ENCODE results near the gene MED12L.

MED12L gene

DNA sequence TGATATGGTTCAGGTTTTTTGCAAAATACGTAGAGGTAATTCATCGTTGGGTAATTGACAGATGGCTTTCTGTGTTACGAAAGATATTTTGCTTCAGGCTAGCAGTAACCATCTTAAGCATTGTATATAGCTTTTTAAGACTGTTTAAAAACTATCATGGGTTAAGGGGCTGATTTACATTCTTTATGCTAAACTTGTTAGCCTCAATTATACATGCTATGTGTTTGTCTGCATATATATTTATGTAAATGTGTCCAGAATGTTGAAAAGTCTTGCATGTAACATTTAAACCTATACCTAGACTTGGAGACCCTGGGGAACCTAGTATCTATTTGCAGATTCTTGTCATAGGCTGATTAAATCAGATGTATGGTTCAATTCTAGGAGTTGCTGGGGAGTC, 204.0 kb downstream of the MED12L start:
- no peak for DNase-seq (ENCODE audit: low read depth, low spot score)

DNA sequence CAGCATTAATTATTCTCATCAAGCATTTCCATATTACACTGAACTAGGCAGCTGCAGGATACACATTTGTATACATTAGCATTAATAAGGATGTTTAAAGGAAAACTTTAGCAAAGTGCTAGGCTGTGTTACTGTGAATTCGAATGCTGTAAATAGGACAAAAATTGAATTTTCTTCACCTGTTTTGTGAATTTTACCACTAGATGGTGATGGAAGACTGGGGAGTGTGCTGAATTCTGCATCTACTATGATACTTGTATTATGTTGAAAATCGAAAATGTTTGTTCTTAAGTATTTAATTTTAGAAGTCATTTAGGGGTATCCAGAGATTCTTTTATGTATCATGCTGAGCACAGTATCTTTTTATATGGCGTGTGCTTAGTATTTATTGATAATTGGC, 205.2 kb downstream of the MED12L start:
- no peak for DNase-seq (ENCODE audit: low read depth, low spot score)

DNA sequence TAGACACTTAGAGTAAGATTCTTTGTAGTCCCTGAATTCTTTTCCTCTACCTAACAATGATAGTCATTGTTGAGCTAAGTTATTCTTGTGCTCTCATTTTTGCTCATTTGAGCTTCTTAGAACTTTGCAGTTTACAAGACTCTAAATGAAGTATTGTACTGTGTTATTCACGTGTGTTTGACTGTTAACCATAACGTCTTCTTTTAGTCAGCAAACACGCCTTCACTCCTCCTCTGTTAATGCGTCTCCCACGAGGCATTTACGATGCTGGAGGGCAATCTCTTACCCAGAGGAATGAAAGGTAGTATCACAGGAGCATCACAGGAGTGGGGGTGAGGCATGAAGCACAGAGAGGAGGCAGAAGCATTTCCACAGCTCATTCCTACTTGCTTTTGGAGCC, 207.7 kb downstream of the MED12L start:
- no peak for DNase-seq (ENCODE audit: low read depth, low spot score)

DNA sequence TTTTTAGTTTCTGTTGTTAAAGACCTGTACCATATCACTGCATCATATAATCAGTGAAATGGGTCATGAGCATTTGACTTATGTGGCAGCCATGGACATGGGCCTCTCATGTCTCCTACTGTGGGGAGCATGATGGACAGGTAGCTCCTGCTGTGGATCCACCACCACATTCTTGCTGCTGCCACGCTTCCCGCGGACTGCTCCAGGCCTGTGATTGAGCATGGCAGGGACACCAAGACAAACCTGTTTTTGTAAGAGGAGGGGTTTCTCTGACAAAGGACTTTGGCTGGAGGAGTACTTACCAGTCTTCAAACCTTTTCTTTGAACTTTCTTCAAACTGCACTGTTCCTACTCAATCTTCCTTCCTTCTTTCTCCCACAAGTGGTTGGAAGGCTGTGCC, 210.8 kb downstream of the MED12L start:
- peak; percentile 77 for DNase-seq (ENCODE audit: low read depth, low spot score)

DNA sequence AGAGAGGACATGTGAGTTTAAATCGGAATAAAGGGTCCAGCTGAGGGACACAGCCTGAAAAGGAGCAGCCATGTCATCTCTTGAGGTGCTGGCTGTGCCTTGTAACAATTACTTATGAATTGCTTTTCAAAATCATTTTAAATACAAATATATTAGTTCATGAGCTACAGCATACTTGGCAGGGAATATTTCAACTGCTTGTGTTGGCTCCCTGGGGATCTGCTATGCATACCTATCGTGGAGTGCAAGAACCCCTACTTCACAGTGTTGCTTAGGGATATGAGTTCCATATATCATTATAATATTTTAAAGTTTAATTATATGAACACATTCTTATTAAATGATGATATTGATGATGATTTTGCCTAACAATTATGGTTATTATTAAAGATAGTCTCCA, 212.0 kb downstream of the MED12L start:
- DNase-seq (ENCODE audit: low read depth, low spot score): no peak

DNA sequence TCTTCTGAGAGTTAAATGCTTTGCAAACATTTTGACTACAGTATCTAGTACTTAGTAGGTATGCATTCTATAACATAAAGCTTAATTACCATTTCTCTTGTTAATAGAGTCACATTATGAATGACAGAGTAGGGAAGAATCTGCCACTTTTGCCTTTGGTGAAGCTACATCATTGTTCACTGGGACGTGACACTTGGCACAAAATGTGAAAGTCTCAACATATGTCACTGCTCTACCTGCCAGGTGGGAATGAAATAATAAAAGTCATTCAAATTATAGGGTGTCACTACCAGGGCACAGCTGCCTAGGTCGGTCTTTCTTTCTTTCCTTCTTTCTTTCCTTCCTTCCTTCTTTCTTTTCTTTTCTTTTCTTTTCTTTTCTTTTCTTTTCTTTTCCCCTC, 213.5 kb downstream of the MED12L start:
- no peak for DNase-seq (ENCODE audit: low read depth, low spot score)

DNA sequence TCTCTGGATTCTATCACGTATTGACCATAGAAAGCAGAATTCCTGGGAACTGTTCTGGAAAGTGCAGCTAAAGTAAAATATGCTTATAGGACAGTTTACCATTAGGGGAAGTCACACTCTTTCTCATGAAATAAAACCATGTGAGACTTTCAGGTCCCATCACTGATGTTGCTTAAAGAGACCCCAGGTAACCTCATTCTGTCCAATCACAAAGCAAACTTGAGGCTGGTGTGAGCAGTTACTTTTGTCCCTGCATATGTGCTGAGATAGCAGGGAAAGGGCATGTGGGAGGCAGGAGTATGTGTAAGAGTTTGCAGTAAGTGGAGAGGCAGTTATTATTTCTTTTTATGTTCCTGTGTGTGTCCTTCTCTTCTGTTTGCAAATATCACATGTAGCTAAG, 215.1 kb downstream of the MED12L start:
- no peak for DNase-seq (ENCODE audit: low read depth, low spot score)

DNA sequence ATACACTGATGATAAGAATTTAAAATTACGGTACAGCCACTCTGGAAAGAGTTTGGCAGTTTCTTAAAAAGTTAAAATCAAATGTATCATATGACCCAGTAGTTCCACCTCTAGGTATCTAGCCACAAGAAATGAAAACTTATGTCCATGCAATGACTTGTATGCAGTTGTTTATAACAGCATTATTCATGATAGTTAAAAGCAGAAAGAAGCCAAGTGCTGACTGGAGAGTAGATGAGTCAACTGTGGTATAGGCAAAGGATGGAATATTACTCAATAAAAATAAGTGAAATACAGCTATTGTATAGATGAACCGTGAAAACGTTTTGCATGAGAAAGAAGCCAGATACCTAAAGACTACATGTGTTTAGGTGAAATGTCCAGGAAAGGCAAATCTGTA, 216.3 kb downstream of the MED12L start:
- no peak for DNase-seq (ENCODE audit: low read depth, low spot score)

DNA sequence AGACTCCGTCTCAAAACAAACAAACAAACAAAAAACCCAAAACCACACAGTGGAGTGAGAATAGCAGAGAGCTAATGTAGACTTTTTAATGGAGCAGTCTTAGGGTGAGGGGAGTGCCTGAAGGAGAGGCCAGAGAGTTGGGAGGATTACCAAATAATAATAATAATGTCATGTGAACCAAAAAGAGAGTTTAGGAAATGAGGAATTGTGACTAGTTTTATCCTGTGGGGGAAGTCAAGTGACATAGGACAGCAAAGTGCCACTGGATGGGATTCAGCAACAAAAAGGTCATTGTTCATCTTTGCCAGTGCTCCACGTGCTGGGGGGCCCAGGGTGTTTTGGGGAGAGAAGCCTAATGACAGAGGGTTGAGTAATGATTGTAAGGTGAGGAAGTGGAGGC, 218.3 kb downstream of the MED12L start:
- no peak for DNase-seq (ENCODE audit: low read depth, low spot score)

DNA sequence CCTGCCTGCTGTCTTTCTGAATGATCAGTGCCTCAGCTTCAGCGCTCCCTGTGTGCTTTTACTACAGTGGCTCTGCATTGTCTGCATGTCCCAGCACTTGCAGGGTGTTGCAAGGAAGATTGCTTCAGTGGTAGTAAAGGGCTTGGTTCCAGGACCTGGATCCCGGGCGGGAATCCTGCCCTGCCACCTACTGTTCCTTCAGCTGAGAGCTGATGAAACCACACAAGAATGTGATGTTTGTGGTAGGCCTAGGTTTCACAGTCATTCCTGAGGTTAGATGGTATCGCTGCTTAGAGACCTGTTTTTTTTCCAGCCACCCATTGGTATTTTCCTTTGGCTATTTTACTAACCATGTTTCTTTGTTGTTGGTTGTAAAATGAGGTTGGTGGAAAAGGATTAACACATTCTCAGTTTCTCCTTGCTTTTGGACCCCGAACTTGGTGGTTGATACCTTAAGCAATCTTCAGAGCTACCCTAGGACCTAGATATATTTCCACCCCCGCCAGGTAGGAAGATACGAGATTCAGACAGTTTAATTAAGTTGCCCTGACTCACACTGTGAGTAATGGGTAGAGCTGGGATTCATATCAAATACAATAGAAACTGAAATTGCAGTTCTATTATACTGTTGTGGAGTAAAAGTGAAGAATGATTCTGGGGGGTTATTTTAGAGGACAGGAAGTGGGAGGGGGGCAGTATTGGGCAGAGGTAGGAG, 219.8 kb downstream of the MED12L start:
- peak; percentile 97 for DNase-seq (ENCODE audit: low read depth, low spot score)

DNA sequence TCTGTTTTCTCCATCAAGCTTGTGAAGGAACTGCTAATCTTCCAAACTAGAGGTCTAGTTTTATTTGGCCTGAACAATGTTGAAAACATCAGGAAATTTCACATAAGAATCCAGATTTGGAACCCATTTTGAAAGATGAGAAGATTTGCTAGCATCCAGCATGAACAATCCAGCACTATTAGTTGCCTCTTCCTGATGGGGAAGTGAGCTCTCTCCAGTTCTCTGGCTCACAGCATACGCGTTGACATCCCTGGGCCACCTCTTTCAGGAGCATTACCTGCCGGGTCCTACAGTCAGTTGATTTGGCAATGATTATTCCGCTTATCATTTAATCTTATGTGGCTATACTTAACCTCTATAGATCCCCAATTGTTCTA, 220.3 kb downstream of the MED12L start:
- DNase-seq (ENCODE audit: low read depth, low spot score): no peak

DNA sequence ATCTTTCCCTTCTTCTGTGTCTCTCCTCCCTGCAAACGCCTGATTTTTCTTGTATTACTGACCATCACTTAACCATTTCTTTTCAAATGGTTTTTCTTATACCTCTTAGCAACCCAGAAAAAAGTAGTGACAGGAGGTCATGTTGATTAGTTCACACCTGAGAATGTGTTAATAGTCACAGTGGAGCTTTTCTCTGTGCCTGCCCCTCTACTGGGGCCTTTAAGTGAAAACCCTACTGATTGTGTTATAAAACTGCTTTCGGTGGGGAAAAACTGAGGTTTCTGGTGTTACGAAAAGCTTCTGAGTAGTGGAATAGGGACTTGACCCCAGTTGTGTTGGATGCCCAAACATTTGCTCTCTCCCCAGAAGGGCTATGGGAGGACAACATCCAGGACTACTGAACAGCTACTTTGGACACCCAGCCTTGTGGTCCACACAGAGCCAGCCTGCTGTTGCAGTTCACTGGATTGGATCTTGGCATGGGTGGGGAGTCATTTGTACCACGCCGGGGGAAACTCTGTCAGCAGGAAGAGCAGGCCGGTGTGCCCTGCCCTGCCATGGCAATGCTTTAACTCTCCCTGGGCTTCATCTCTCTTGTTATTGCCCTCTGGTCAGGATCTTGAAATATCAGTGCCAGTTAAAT, 220.8 kb downstream of the MED12L start:
- no peak for DNase-seq (ENCODE audit: low read depth, low spot score)

DNA sequence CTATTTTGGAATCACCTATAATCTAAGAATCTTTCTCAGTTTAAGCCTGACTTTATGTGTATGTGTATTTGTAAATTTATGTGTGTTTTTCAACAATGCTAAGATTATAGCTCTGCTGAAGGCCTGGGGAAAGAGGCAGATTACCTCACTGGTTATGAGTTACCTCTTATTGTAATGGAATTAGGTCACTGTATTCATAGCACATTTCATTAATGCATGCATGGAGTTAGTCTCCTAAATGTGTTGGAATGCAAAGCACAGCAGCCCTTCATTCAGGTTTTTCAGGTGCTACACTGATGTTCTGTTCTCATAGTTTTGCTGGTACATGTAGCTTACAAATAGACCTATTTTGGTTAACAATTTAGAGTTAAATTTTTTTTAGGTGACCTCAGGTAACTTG, 221.7 kb downstream of the MED12L start:
- no peak for DNase-seq (ENCODE audit: low read depth, low spot score)

DNA sequence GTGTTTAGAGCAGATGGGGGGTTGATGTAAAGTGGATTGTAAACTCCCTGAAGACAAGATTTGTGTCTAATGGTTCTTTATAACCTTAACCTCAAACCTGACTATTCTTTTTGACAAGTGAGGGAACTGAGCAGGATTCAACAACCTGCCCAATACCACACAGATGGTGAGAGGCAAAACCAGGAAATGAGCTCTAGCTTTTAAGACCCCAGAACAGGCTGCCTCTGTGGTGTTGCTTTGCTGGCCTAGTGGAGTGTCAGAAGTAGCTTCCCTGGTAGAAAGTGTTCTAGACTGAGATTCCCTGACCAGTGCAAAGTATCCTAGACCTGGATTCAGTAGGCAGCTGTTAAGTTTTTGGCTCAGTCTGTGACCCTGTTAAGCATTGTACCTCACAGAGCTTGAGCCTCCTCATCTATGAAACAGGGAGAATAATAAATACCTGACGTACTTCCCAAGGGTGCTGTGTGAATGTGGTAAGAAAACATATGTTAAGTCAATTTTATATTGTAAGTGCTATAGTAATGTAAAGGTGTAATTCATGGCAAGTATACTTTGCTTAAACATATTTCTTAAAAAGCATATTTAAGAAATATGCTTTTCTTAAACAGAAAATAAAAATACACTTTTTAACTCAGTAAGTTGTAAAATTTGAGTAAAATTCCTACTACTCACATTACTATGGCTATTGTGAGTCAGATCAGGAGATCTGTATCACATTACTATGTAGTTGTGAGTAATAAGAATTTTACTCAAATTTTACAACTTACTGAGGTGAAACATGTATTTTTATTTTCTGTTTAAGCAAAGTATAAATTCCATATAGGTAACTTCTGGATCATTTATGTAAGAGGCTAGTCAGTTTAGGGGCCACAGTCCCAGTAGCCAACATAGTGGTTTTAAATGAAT, 222.4 kb downstream of the MED12L start:
- DNase-seq (ENCODE audit: low read depth, low spot score): no peak

DNA sequence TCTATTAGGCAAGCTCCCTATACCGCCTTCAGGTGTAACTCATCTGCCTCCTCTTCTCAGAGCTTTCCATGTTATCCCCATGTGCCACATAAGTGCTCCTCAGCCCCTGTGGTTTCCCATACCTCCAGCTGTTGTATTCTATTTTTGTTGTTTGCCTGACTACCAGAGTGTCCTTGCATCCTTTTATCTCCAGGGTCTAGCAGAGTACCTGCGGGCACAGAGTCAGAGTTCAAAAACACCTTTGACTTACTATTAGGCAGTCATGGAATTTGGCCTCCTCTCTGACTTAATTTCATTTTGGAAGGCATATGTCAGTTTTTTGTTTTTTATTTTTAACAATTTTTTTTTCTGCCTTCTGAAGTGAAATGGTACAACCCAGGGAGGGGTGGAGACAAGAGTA, 224.1 kb downstream of the MED12L start:
- DNase-seq (ENCODE audit: low read depth, low spot score): no peak

DNA sequence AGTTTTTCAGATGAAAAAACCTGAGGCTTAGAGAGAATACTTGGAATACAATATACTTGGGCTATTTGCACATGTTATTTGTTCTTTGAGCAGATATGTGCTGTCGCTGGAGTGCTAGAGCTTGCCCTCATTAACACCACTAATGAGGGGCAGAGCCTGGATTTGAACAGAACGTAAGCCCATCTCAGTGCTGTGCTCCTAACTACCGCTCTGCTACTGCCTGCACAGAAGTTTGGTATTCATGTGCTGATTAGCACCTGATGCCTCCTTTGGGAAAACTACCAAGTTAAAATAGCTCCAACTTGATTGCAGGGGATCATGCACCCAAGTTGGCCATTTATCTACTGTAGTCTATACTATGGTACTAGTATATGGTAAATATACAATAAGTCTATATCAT, 227.5 kb downstream of the MED12L start:
- no peak for DNase-seq (ENCODE audit: low read depth, low spot score)

DNA sequence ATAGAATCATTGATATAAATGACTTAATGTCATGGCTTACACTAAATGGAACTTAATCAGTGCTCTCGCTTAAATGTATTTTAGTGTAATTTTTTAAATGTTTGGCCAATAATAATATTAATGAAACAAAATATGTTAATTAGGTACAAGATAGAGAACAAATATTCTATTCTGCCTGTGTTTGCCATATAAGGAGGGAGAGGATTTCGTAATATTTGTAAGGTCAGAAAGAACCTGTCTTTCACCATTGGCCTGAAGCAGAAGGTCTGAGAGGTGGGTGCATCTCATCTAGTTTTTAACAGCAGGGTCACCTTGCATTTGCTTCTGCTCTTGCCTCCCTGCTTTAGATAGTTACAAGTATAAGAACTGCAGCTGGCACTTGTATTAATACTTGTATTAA, 228.7 kb downstream of the MED12L start:
- DNase-seq (ENCODE audit: low read depth, low spot score): no peak

DNA sequence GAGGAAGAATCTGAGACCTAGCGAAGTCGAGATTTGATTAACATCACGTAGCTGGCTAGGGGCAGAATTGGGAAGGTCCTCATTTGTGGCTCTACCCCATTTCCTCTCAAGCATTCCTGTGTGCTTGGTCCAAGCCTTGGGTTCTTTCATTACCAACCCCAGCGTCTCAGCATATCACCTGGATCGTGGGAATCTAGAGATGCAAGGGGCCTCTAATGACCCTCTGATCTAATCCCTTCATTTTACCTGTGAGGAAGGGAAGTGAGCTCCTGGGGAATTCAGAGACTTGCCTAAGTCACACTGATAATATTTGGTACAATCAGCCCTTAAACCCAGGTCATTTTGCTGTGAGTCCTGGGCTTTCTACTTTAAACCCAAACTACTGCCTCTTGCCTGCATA, 229.1 kb downstream of the MED12L start:
- DNase-seq (ENCODE audit: low read depth, low spot score): no peak

DNA sequence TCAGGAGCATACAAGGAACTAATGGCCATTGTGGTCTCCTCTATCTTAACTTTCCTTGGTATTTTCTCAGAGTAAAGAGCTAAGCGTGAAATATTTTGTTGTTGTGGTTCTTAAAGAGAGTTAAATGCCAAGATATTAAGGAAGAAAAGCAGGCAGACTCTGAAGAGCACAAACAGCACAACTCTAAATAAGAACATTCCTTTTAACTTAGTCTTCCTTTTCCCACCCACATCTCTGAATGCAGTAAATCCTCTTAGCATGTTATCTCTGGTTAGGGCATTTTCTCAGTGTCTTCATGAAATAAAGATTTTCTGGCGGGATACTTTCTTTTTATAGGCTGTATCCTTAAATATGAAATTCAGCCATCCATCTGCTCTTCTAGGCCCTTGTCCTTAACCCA, 229.7 kb downstream of the MED12L start:
- no peak for DNase-seq (ENCODE audit: low read depth, low spot score)

DNA sequence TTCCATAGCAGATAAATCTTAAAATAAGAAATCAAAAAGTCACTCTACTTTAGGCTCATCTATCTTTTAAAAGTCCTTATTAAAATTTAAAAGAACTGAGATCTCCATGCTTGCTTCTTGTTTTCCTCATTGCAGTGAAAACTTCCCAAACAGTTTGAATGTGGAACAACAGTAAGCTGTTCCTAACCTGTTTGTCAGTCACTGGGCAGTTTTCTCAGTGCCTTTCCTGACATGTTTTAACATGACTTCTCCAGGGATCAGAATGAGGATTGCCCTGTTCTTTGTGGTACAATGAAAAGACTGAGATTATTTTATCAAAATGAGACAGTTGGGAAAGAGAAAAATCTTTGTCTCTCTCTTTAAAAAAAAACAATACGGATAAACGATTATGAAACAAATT, 230.4 kb downstream of the MED12L start:
- DNase-seq (ENCODE audit: low read depth, low spot score): no peak

DNA sequence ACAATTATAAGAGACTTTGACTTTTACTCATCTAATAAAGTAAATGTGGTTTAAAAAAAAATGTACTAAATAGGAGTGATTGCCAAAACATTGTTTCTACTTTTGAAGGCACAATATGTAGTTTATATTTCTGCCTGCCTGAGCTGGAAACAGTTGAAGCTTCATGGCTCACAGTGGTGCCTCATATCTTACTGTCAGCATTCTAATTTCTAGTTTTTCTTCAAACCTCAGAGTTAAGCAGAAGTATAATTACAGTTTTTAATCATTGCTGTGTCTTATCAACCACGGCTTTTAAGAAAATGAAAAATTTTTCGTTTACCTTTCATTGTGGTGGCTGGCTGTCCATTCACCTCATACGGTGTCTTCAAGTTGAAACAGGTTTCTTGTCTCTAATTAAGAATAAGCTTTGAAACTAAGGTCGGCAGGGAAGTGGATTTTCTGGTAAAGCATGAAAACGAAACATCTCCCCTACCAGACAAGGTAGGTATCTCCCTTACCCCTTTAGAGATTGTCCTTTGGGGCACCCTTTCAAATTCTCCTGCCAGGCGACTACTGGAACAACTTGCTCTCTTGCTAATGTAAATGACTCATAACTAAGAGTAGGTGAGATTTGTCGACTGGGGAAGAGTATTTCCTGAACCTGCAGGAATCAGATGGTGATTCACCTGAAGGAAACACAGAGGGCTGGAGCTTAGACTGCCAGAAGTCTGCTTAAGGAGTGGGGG, 231.0 kb downstream of the MED12L start, which contains the start of gene GPR87:
Gene GPR87, minus strand, starts transcription at position 554 of the 725 bp plus-strand sequence. CDS start 16,720 bp downstream, outside the sequence.
- peak; percentile 40 for DNase-seq (ENCODE audit: low read depth, low spot score)

DNA sequence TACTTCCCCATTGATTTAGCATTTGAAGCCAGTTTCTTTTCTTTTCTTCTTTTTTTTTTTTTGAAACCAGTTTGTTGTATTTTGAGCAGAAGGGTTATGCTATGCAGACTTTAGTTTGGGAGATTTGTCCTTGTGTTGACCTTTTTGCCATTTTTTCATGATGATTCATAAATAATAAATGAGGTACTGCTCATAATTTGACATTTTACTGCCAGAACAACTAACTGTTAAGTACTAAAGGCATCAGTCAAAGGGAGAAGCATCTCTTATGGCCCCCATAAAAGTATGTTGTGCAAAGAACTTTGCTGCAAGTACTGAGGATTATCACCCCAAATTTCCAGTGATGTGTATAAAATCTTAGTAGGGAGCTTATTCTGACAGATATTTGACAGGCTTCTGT, 232.8 kb downstream of the MED12L start:
- no peak for DNase-seq (ENCODE audit: low read depth, low spot score)

Data from ELF-1 (cell line).